Measurements from ENCODE around the gene TAF4. TPM values are rescaled to one million over a fixed set of nuclear protein-coding genes. Genes with fewer than 3 reads are reported as not detected.

The TAF4 gene
- total RNA-seq, 1 experiment from 2014 or later = 11.7 TPM

GRCh38 chr20:61930776-61931475 lies 134.8 kb downstream of the TAF4 start:
- DNase-seq (ENCODE audit: low read depth) = no peak

GRCh38 chr20:61929971-61930666 lies 135.6 kb downstream of the TAF4 start:
- no peak for DNase-seq (ENCODE audit: low read depth)

GRCh38 chr20:61929561-61929960 lies 136.1 kb downstream of the TAF4 start:
- DNase-seq (ENCODE audit: low read depth) = no peak

- no peak for DNase-seq (ENCODE audit: low read depth)
These were observed 137.7 kb downstream of the TAF4 start for GRCh38 chr20:61927826-61928541.

- no peak for DNase-seq (ENCODE audit: low read depth)
These were observed 138.4 kb downstream of the TAF4 start for GRCh38 chr20:61927193-61927825.

GRCh38 chr20:61926796-61927192 lies 138.9 kb downstream of the TAF4 start:
- no peak for DNase-seq (ENCODE audit: low read depth)

GRCh38 chr20:61926253-61926613 lies 139.4 kb downstream of the TAF4 start:
- no peak for DNase-seq (ENCODE audit: low read depth)

GRCh38 chr20:61925555-61926252 lies 140.0 kb downstream of the TAF4 start:
- DNase-seq (ENCODE audit: low read depth) = peak; percentile 75

- no peak for DNase-seq (ENCODE audit: low read depth)
These were observed 140.7 kb downstream of the TAF4 start for GRCh38 chr20:61924858-61925554.

Other genes with a start within 250 kb of the TAF4 start
- 46.5 and 60.4 TPM in 2 replicates for gene LSM14B, start 56.6 kb upstream of the TAF4 start, total RNA-seq (2014; rRNA removed; shearing (Covaris generic))
- gene PSMA7, start 77.5 kb upstream of the TAF4 start, total RNA-seq (2014; rRNA removed; shearing (Covaris generic)) = 881 and 940 TPM in 2 replicates
- gene SS18L1, start 77.9 kb upstream of the TAF4 start, total RNA-seq (2014; rRNA removed; shearing (Covaris generic)) = 7.8 and 15.1 TPM in 2 replicates
- gene MTG2, start 117.1 kb upstream of the TAF4 start, total RNA-seq (2014; rRNA removed; shearing (Covaris generic)) = 19.9 and 46.4 TPM in 2 replicates
- gene HRH3, start 154.4 kb upstream of the TAF4 start, total RNA-seq (2014; rRNA removed; shearing (Covaris generic)) = not detected in 2 replicates
- 20.7 and 29.2 TPM in 2 replicates for gene OSBPL2, start 172.6 kb upstream of the TAF4 start, total RNA-seq (2014; rRNA removed; shearing (Covaris generic))
- gene ADRM1, start 237.1 kb upstream of the TAF4 start, total RNA-seq (2014; rRNA removed; shearing (Covaris generic)) = 235 and 272 TPM in 2 replicates

Data from M059J (cell line).